Duodenal mucosa (tissue), 2 donors: ENCODE data around the gene TNIK.

ENCODE experiments used
- H3K27ac ChIP-seq: one replicate; pipeline ENCODE4 v1.7.0; 2013; ENCODE audit warnings: low read depth, low read length
- H3K27me3 ChIP-seq, 2 donors: one replicate each; pipeline ENCODE4 v1.7.0; 2013; ENCODE audit warnings: low read length in 2 of 2, control low read depth in 1 of 2; ENCODE audit not compliant: insufficient read depth in 2 of 2, control insufficient read depth in 1 of 2
- H3K36me3 ChIP-seq, 2 donors: one replicate each; pipeline ENCODE4 v1.7.0; 2013; ENCODE audit warnings: low read length in 2 of 2, control low read depth in 1 of 2; ENCODE audit not compliant: insufficient read depth in 2 of 2, control insufficient read depth in 1 of 2
- H3K4me1 ChIP-seq, 2 donors: one replicate each; pipeline ENCODE4 v1.7.0; 2013; ENCODE audit warnings: low read length in 2 of 2, control low read depth in 1 of 2; ENCODE audit not compliant: insufficient read depth in 2 of 2, control insufficient read depth in 1 of 2
- H3K4me3 ChIP-seq, 2 donors: one replicate each; pipeline ENCODE4 v1.7.0; 2013; ENCODE audit warnings: low read length in 2 of 2, low read depth in 1 of 2
- H3K9ac ChIP-seq, 2 donors: one replicate each; pipeline ENCODE4 v1.7.0; 2013; ENCODE audit warnings: low read length in 2 of 2, low read depth in 1 of 2
- H3K9me3 ChIP-seq, 2 donors: one replicate each; pipeline ENCODE4 v1.7.0; 2013; ENCODE audit warnings: low read length in 2 of 2, control low read depth in 1 of 2; ENCODE audit not compliant: control insufficient read depth in 1 of 2

Gene TNIK

GRCh38 chr3:171257251-171258203, 202.7 kb downstream of the TNIK start:
- Histone ChIP-seq H3K27me3 (no peaks in the 10 kb centered on the region), H3K9me3 (no peaks in the 10 kb centered on the region), H3K4me1 (peaks cover 8 to 35% of the 10 kb centered on the region in 2 donors), H3K4me3 (no peak overlapping the region), H3K36me3 (no peaks in the 10 kb centered on the region), H3K9ac (no peak overlapping the region), H3K27ac (no peak overlapping the region)

GRCh38 chr3:171256445-171257250, 203.6 kb downstream of the TNIK start:
- H3K4me3 ChIP-seq: no peak overlapping the region
- peaks cover 8 to 26% of the 10 kb centered on the region in 2 donors for H3K4me1 ChIP-seq
- no peak overlapping the region for H3K9ac ChIP-seq
- no peak overlapping the region for H3K27ac ChIP-seq
- H3K9me3 ChIP-seq: no peaks in the 10 kb centered on the region
- no peaks in the 10 kb centered on the region for H3K27me3 ChIP-seq
- H3K36me3 ChIP-seq: no peaks in the 10 kb centered on the region

GRCh38 chr3:171255236-171255806, 204.9 kb downstream of the TNIK start:
- H3K9ac ChIP-seq: no peak overlapping the region
- H3K27me3 ChIP-seq: no peaks in the 10 kb centered on the region
- H3K27ac ChIP-seq: no peak overlapping the region
- H3K36me3 ChIP-seq: no peaks in the 10 kb centered on the region
- no peak overlapping the region for H3K4me3 ChIP-seq
- no peaks in the 10 kb centered on the region for H3K9me3 ChIP-seq
- H3K4me1 ChIP-seq: peaks cover 0 to 18% of the 10 kb centered on the region in 2 donors

GRCh38 chr3:171254315-171254714, 205.9 kb downstream of the TNIK start:
- Histone ChIP-seq H3K36me3 (no peaks in the 10 kb centered on the region), H3K9me3 (no peaks in the 10 kb centered on the region), H3K4me1 (peaks cover 0 to 18% of the 10 kb centered on the region in 2 donors), H3K9ac (no peak overlapping the region), H3K4me3 (no peak overlapping the region), H3K27me3 (no peaks in the 10 kb centered on the region), H3K27ac (no peak overlapping the region)

GRCh38 chr3:171251835-171252234, 208.4 kb downstream of the TNIK start:
- no peak overlapping the region for H3K27ac ChIP-seq

GRCh38 chr3:171250444-171250843, 209.8 kb downstream of the TNIK start:
- H3K9ac ChIP-seq: no peak overlapping the region
- peaks cover 0 to 10% of the 10 kb centered on the region in 2 donors for H3K4me1 ChIP-seq

More at GRCh38 chr3:171251835-171252234, 208.4 kb downstream of the TNIK start:
- Histone ChIP-seq H3K4me3 (no peak overlapping the region), H3K27me3 (no peaks in the 10 kb centered on the region), H3K9me3 (no peaks in the 10 kb centered on the region), H3K4me1 (peaks cover 0 to 17% of the 10 kb centered on the region in 2 donors), H3K9ac (no peak overlapping the region), H3K36me3 (no peaks in the 10 kb centered on the region)

GRCh38 chr3:171249245-171249644, 211.0 kb downstream of the TNIK start:
- peaks cover 0 to 4% of the 10 kb centered on the region in 2 donors for H3K4me1 ChIP-seq
- no peak overlapping the region for H3K4me3 ChIP-seq
- no peaks in the 10 kb centered on the region for H3K36me3 ChIP-seq
- H3K9ac ChIP-seq: no peak overlapping the region
- H3K9me3 ChIP-seq: no peaks in the 10 kb centered on the region
- no peak overlapping the region for H3K27ac ChIP-seq
- H3K27me3 ChIP-seq: no peaks in the 10 kb centered on the region

More at GRCh38 chr3:171250444-171250843, 209.8 kb downstream of the TNIK start:
- H3K27me3 ChIP-seq: no peaks in the 10 kb centered on the region
- no peaks in the 10 kb centered on the region for H3K36me3 ChIP-seq
- no peak overlapping the region for H3K4me3 ChIP-seq
- no peaks in the 10 kb centered on the region for H3K9me3 ChIP-seq
- H3K27ac ChIP-seq: no peak overlapping the region

- Histone ChIP-seq H3K36me3 (no peaks in the 10 kb centered on the region), H3K4me3 (no peak overlapping the region), H3K9ac (no peak overlapping the region), H3K27ac (no peak overlapping the region), H3K9me3 (no peaks in the 10 kb centered on the region), H3K4me1 (peaks cover 0 to 4% of the 10 kb centered on the region in 2 donors), H3K27me3 (no peaks in the 10 kb centered on the region)
These were observed 211.6 kb downstream of the TNIK start for GRCh38 chr3:171248426-171249111.

GRCh38 chr3:171245796-171246765, 214.1 kb downstream of the TNIK start:
- H3K36me3 ChIP-seq: no peaks in the 10 kb centered on the region
- H3K9ac ChIP-seq: no peak overlapping the region
- no peaks in the 10 kb centered on the region for H3K9me3 ChIP-seq
- no peak overlapping the region for H3K4me3 ChIP-seq
- no peaks in the 10 kb centered on the region for H3K27me3 ChIP-seq
- no peak overlapping the region for H3K27ac ChIP-seq
- peaks cover 0 to 4% of the 10 kb centered on the region in 2 donors for H3K4me1 ChIP-seq
